Kidney epithelial cell (primary cell): ENCODE measurements around the gene AICDA. TPM values are rescaled to one million over a fixed set of nuclear protein-coding genes. Genes with fewer than 3 reads are reported as not detected.

Experiments
- DNase-seq: peaks from one replicate; pipeline ENCODE4 v3.0.0-alpha.2; 2010; ENCODE audit warnings: low read depth
- H3K27me3 ChIP-seq: 2 replicates; pipeline ENCODE4 v1.6.0; 2011; ENCODE audit warnings: low read length; ENCODE audit not compliant: control insufficient read depth, insufficient read depth
- H3K36me3 ChIP-seq: 2 replicates; pipeline ENCODE4 v1.5.1; 2011; ENCODE audit warnings: low read length; ENCODE audit not compliant: control insufficient read depth, insufficient read depth
- H3K4me3 ChIP-seq: 2 replicates; pipeline ENCODE4 v1.5.1; 2011; ENCODE audit warnings: low read depth, mild to moderate bottlenecking, control low read depth, low read length
- CTCF ChIP-seq: IDR thresholded peaks from 2 replicates; pipeline ENCODE4 v1.5.1; 2011; ENCODE audit warnings: mild to moderate bottlenecking, moderate library complexity, low read length, control low read depth, inconsistent platforms; ENCODE audit not compliant: insufficient read depth, poor library complexity, severe bottlenecking
- total RNA-seq: library from RNA; depleted of rRNA; stranded (reverse); fragments of >200 nt; gene quantifications from 2 replicates; pipeline ENCODE4 v1.2.3, GENCODE V29; 2015

Gene AICDA
- total RNA-seq, 1 donor from 2014 or later, result 1.3 TPM

- H3K4me3 ChIP-seq, result no peak overlapping the region
- DNase-seq, result no peak
- H3K27me3 ChIP-seq, result no peaks in the 10 kb centered on the region
- no peaks in the 10 kb centered on the region for H3K36me3 ChIP-seq
- no peak for TF ChIP-seq CTCF
Observed at GRCh38 chr12:8554451-8555195, 58.0 kb downstream of the AICDA start.

GRCh38 chr12:8553088-8553627, 59.5 kb downstream of the AICDA start:
- Histone ChIP-seq H3K4me3 (no peak overlapping the region), H3K27me3 (no peaks in the 10 kb centered on the region), H3K36me3 (no peaks in the 10 kb centered on the region)
- DNase-seq, result no peak
- peak; percentile 26 for TF ChIP-seq CTCF

Other genes with a start within 250 kb of the AICDA start
- gene CLEC6A, start 156.9 kb downstream of the AICDA start, total RNA-seq, result not detected in 2 replicates
- gene CLEC4D, start 99.4 kb downstream of the AICDA start, total RNA-seq, result not detected in 2 replicates
- 24.4 and 40.4 TPM in 2 replicates for gene CLEC4E, start 72.0 kb downstream of the AICDA start, total RNA-seq
- gene MFAP5, start 50.0 kb upstream of the AICDA start, total RNA-seq, result 2.8 and 15.8 TPM in 2 replicates
- gene RIMKLB, start 85.1 kb upstream of the AICDA start, total RNA-seq, result 26.2 and 30.0 TPM in 2 replicates
- gene A2ML1, start 209.8 kb upstream of the AICDA start, total RNA-seq, result 0.07 and 3.1 TPM in 2 replicates